K562 (cell line): ENCODE data around the gene BRPF1. TPM values are rescaled to one million over a fixed set of nuclear protein-coding genes. Genes with fewer than 3 reads are reported as not detected.
A peak's percentile ranks its signal among the peaks of the same experiment; 100 is the strongest.

ENCODE experiments used
- ATAC-seq: fragments of 200-7000 bp; cut with Tn5 transposase; 3 replicates; pipeline ENCODE4 v1.9.1; 2020; ENCODE audit warnings: moderate library complexity
- BruUV-seq: library from RNA; stranded (reverse); fragments of 400-500 nt; replicated peaks from 2 replicates; lab custom pipeline; 2021; lab: Mats Ljungman, UMichigan
- CTCF ChIA-PET: fragments of 300-600 bp; formaldehyde crosslinking; extraction: SDS; loops from one replicate; lab custom pipeline; 2021; ENCODE audit warnings: low intra/inter-chr PET ratio; lab: Yijun Ruan, JAX
- POLR2A ChIA-PET: fragments of 300-600, 350-650 bp; sonication (Branson Sonifier 250); formaldehyde crosslinking; extraction: SDS; loops from one replicate; lab custom pipeline; 2021; ENCODE audit warnings: antibody characterized with exemption, inconsistent platforms; lab: Yijun Ruan, JAX
- DNase-seq, 4 experiments: peaks; one replicate each; pipeline versions ENCODE4 v3.0.0 to v3.0.0-alpha.2; 2011 to 2018; ENCODE audit warnings: low spot score in 3 of 4, mixed read lengths in 3 of 4; ENCODE audit errors: extremely low read depth in 1 of 4
- FAIRE-seq: peaks from 2 replicates; lab custom pipeline; 2011; peaks lifted over from hg19 to GRCh38; lab: Jason Lieb, UNC
- H2AFZ ChIP-seq: 2 replicates; pipeline ENCODE4 v1.6.0; 2011; ENCODE audit warnings: low read depth, low read length, control low read depth, inconsistent platforms
- H3K27ac ChIP-seq: fragments of 200-600 bp; 3 replicates; pipeline ENCODE4 v1.8.0; 2011; ENCODE audit warnings: low read depth, mild to moderate bottlenecking, control low read depth, inconsistent platforms, low read length, moderate library complexity, mixed read lengths; ENCODE audit errors: extremely low read depth
- H3K27me3 ChIP-seq, 2 experiments: fragments of 300-600 bp in 1 of 2; 2 replicates in 1 of 2; 3 replicates in 1 of 2; pipeline versions ENCODE4 v1.6.0 to v1.8.0; 2011; ENCODE audit warnings: inconsistent platforms in 2 of 2, low read length in 2 of 2, mild to moderate bottlenecking in 1 of 2, mixed read lengths in 1 of 2, moderate library complexity in 1 of 2; ENCODE audit not compliant: control insufficient read depth in 2 of 2, insufficient read depth in 2 of 2
- H3K36me3 ChIP-seq: fragments of 300-600 bp; 3 replicates; pipeline ENCODE4 v1.8.0; 2011; ENCODE audit warnings: mild to moderate bottlenecking, low read length, inconsistent platforms; ENCODE audit not compliant: control insufficient read depth, insufficient read depth
- H3K4me1 ChIP-seq, 2 experiments: fragments of 200-600 bp in 1 of 2; replicated peaks in 1 of 2; 2 replicates in 1 of 2; 3 replicates in 1 of 2; pipeline versions ENCODE4 v1.5.1 to v1.8.0; 2011; ENCODE audit warnings: inconsistent platforms in 2 of 2, low read length in 2 of 2, mild to moderate bottlenecking in 1 of 2, mixed read lengths in 1 of 2, moderate library complexity in 1 of 2; ENCODE audit not compliant: control insufficient read depth in 2 of 2, insufficient read depth in 2 of 2
- H3K4me2 ChIP-seq: 2 replicates; pipeline ENCODE4 v1.6.1; 2011; ENCODE audit warnings: low read length, control low read depth, inconsistent platforms, mixed read lengths; ENCODE audit not compliant: insufficient read depth
- H3K4me3 ChIP-seq: fragments of 200-600 bp; sonication (generic), shearing (Covaris generic); 2 replicates; pipeline ENCODE4 v1.5.1; 2016; ENCODE audit warnings: control low read depth, inconsistent platforms
- H3K79me2 ChIP-seq: fragments of 200-600 bp; 3 replicates; pipeline ENCODE4 v1.8.0; 2011; ENCODE audit warnings: low read length, inconsistent platforms; ENCODE audit not compliant: control insufficient read depth, insufficient read depth
- H3K9ac ChIP-seq, 2 experiments: 2 replicates each; pipeline versions ENCODE4 v1.6.0 to v1.6.1; 2011; ENCODE audit warnings: low read depth in 2 of 2, low read length in 2 of 2, control low read depth in 1 of 2, inconsistent platforms in 1 of 2, mild to moderate bottlenecking in 1 of 2, mixed read lengths in 1 of 2; ENCODE audit not compliant: insufficient read depth in 1 of 2
- H3K9me1 ChIP-seq: one replicate; pipeline ENCODE4 v1.6.0; 2011; ENCODE audit warnings: inconsistent platforms, mild to moderate bottlenecking, low read length, moderate library complexity; ENCODE audit not compliant: control insufficient read depth, insufficient read depth
- H3K9me3 ChIP-seq: replicated peaks from 2 replicates; pipeline ENCODE4 v1.5.1; 2011; ENCODE audit warnings: low read depth, low read length, inconsistent platforms; ENCODE audit not compliant: control insufficient read depth, insufficient read depth
- H4K20me1 ChIP-seq: replicated peaks from 2 replicates; pipeline ENCODE4 v1.6.1; 2011; ENCODE audit warnings: low read length, inconsistent platforms, mixed read lengths; ENCODE audit not compliant: control insufficient read depth, insufficient read depth
- ARHGAP35 ChIP-seq: fragments of 450-650 bp; IDR thresholded peaks from 2 replicates; pipeline ENCODE4 v1.6.1; 2018; ENCODE audit not compliant: partially characterized antibody
- CAMTA2 ChIP-seq: fragments of 250-450 bp; sonication (Bioruptor Pico); conservative IDR thresholded peaks from 2 replicates; pipeline ENCODE4 v1.5.1; 2022
- EP400 ChIP-seq: fragments of 450-650 bp; IDR thresholded peaks from 2 replicates; pipeline ENCODE4 v1.6.1; 2017; ENCODE audit warnings: antibody characterized with exemption, mild to moderate bottlenecking, moderate library complexity
- PTRF ChIP-seq: fragments of 450-650 bp; IDR thresholded peaks from 2 replicates; pipeline ENCODE4 v1.6.1; 2016; ENCODE audit warnings: mild to moderate bottlenecking, missing genetic modification characterization, missing compliant biosample characterization
- TAL1 ChIP-seq: fragments of 450-650 bp; IDR thresholded peaks from 2 replicates; pipeline ENCODE4 v1.6.1; 2016; ENCODE audit warnings: mild to moderate bottlenecking
- ZNF589 ChIP-seq: fragments of 200-800 bp; sonication (Bioruptor generic); IDR thresholded peaks from 2 replicates; pipeline ENCODE4 v1.6.1; 2016; ENCODE audit warnings: low read depth, missing genetic modification characterization, missing compliant biosample characterization
- WGBS: fragments of 100-300 bp; shearing (Covaris generic); methylation state at CpG from one replicate; pipeline ENCODE4 v1.1.6; 2016; ENCODE audit warnings: low coverage, mixed read lengths; ENCODE audit not compliant: insufficient coverage; ENCODE audit errors: missing lambda C conversion rate; 5-methylcytosine and 5-hydroxymethylcytosine counted together
- in situ Hi-C: fragments of 300-500 bp; cut with MboI; formaldehyde crosslinking; loops from 4 replicates; pipeline ENCODE4 v1.15.0; 2018; ENCODE audit warnings: inconsistent platforms, mixed read lengths
- intact Hi-C: fragments of 100-400 bp; cut with micrococcal nuclease; formaldehyde crosslinking; loops from 2 replicates; pipeline ENCODE4 v1.14.2; 2022
- polyA plus RNA-seq, 8 experiments: library from polyadenylated mRNA; depleted of rRNA in 4 of 8; stranded (reverse) in 5 of 8; unstranded in 3 of 8; fragments of >200 nt; fragmentation: Nextera tagmentation in 2 of 8; fragmentation: Illumina TruSeq in 1 of 8; extraction: Ambion mirVana in 2 of 8; extraction: Trizol in 1 of 8; gene quantifications; 2 replicates each; pipeline versions ENCODE4 v1.2.1 to v1.2.3, GENCODE V29; 2011 to 2014; ENCODE audit warnings: inconsistent platforms in 1 of 8, missing spikeins in 1 of 8
- total RNA-seq, 7 experiments: library from RNA; depleted of rRNA in 6 of 7; stranded (reverse); fragments of >200 nt in 6 of 7; fragmentation: Illumina TruSeq in 2 of 7; extraction: Trizol in 2 of 7; gene quantifications; 2 replicates each; pipeline versions ENCODE4 v1.2.1 to v1.2.3, GENCODE V29; 2011 to 2021; ENCODE audit warnings: low replicate concordance in 1 of 7
- TF ChIP-seq, protein P1 (sequence below): fragments of 250-450 bp; sonication (Bioruptor Pico); IDR thresholded peaks from 2 replicates; pipeline ENCODE4 v1.4.0; 2020; ENCODE audit warnings: mild to moderate bottlenecking, moderate library complexity
- TF ChIP-seq, protein P2 (sequence below): fragments of 250-450 bp; sonication (Bioruptor Pico); IDR thresholded peaks from 2 replicates; pipeline ENCODE4 v1.8.0; 2022; ENCODE audit warnings: moderate library complexity, mild to moderate bottlenecking, inconsistent platforms
- TF ChIP-seq, protein P3 (sequence below): fragments of 200-600 bp; sonication (generic); IDR thresholded peaks from one replicate; pipeline ENCODE4 v1.6.1; 2012; ENCODE audit warnings: mild to moderate bottlenecking, low read depth, low read length, inconsistent platforms

Gene BRPF1
- total and polyA plus RNA-seq, 9 of the 15 experiments (the other 6 are each of a cell fraction or from before 2014, with no cell fraction given): 1.1 to 40.2 (median 23.5) TPM

DNA sequence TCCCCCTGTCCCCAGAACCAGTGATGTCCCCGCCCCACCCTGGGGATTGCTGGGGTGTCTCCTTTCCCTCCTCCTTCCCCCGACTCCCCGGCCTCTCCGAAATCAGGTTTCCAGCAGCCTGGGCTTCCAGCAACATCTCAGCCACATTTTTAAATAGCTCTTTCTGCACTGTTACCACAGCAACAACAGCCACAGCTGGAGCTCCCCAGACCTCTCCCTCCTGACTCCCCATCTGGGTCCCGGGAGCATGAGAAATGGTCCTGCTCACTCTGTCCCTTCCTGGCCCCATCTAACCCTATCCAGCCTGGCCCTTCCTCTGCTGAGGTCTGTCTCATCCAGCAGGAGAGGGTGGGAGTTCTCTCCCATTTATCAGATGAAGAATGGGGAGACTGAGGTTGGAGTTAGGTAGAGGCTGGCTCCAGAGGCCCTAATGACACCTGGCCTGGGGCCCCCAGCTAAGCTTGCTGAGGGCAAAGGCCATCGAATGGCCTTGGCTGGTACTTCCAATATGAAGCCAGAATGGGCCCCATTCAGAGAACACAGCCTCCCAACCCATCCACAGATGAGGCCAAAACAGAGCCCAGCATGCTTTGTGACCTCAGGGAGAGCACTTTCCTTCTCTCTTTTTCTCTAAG lies 36.7 kb downstream of the BRPF1 start:
- ATAC-seq (no peak), DNase-seq (no peak), FAIRE-seq (no peak)
- in situ Hi-C loops: no loop called here
- WGBS: 55% methylated on average over 6 of the region's 6 CpGs
- H3K9ac ChIP-seq: peak overlapping the region in 1 of 2 experiments; percentile 66; a peak in 1 of 4 replicates
- no peak overlapping the region for H2AFZ ChIP-seq
- H3K36me3 ChIP-seq: no peaks in the 10 kb centered on the region
- TF ChIP-seq ZNF589 (CRISPR knock-in tag) (no peak), PTRF (no peak), EP400 (no peak), TAL1 (no peak), ARHGAP35 (no peak), CAMTA2 (CRISPR knock-in tag) (no peak)
- TF ChIP-seq, protein P1, sequence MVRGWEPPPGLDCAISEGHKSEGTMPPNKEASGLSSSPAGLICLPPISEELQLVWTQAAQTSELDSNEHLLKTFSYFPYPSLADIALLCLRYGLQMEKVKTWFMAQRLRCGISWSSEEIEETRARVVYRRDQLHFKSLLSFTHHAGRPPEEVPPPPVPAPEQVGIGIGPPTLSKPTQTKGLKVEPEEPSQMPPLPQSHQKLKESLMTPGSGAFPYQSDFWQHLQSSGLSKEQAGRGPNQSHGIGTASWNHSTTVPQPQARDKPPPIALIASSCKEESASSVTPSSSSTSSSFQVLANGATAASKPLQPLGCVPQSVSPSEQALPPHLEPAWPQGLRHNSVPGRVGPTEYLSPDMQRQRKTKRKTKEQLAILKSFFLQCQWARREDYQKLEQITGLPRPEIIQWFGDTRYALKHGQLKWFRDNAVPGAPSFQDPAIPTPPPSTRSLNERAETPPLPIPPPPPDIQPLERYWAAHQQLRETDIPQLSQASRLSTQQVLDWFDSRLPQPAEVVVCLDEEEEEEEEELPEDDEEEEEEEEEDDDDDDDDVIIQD (CRISPR knock-in tag): no peak
- TF ChIP-seq, protein P2, sequence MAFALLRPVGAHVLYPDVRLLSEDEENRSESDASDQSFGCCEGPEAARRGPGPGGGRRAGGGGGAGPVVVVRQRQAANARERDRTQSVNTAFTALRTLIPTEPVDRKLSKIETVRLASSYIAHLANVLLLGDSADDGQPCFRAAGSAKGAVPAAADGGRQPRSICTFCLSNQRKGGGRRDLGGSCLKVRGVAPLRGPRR (CRISPR knock-in tag): no peak
- TF ChIP-seq, protein P3, sequence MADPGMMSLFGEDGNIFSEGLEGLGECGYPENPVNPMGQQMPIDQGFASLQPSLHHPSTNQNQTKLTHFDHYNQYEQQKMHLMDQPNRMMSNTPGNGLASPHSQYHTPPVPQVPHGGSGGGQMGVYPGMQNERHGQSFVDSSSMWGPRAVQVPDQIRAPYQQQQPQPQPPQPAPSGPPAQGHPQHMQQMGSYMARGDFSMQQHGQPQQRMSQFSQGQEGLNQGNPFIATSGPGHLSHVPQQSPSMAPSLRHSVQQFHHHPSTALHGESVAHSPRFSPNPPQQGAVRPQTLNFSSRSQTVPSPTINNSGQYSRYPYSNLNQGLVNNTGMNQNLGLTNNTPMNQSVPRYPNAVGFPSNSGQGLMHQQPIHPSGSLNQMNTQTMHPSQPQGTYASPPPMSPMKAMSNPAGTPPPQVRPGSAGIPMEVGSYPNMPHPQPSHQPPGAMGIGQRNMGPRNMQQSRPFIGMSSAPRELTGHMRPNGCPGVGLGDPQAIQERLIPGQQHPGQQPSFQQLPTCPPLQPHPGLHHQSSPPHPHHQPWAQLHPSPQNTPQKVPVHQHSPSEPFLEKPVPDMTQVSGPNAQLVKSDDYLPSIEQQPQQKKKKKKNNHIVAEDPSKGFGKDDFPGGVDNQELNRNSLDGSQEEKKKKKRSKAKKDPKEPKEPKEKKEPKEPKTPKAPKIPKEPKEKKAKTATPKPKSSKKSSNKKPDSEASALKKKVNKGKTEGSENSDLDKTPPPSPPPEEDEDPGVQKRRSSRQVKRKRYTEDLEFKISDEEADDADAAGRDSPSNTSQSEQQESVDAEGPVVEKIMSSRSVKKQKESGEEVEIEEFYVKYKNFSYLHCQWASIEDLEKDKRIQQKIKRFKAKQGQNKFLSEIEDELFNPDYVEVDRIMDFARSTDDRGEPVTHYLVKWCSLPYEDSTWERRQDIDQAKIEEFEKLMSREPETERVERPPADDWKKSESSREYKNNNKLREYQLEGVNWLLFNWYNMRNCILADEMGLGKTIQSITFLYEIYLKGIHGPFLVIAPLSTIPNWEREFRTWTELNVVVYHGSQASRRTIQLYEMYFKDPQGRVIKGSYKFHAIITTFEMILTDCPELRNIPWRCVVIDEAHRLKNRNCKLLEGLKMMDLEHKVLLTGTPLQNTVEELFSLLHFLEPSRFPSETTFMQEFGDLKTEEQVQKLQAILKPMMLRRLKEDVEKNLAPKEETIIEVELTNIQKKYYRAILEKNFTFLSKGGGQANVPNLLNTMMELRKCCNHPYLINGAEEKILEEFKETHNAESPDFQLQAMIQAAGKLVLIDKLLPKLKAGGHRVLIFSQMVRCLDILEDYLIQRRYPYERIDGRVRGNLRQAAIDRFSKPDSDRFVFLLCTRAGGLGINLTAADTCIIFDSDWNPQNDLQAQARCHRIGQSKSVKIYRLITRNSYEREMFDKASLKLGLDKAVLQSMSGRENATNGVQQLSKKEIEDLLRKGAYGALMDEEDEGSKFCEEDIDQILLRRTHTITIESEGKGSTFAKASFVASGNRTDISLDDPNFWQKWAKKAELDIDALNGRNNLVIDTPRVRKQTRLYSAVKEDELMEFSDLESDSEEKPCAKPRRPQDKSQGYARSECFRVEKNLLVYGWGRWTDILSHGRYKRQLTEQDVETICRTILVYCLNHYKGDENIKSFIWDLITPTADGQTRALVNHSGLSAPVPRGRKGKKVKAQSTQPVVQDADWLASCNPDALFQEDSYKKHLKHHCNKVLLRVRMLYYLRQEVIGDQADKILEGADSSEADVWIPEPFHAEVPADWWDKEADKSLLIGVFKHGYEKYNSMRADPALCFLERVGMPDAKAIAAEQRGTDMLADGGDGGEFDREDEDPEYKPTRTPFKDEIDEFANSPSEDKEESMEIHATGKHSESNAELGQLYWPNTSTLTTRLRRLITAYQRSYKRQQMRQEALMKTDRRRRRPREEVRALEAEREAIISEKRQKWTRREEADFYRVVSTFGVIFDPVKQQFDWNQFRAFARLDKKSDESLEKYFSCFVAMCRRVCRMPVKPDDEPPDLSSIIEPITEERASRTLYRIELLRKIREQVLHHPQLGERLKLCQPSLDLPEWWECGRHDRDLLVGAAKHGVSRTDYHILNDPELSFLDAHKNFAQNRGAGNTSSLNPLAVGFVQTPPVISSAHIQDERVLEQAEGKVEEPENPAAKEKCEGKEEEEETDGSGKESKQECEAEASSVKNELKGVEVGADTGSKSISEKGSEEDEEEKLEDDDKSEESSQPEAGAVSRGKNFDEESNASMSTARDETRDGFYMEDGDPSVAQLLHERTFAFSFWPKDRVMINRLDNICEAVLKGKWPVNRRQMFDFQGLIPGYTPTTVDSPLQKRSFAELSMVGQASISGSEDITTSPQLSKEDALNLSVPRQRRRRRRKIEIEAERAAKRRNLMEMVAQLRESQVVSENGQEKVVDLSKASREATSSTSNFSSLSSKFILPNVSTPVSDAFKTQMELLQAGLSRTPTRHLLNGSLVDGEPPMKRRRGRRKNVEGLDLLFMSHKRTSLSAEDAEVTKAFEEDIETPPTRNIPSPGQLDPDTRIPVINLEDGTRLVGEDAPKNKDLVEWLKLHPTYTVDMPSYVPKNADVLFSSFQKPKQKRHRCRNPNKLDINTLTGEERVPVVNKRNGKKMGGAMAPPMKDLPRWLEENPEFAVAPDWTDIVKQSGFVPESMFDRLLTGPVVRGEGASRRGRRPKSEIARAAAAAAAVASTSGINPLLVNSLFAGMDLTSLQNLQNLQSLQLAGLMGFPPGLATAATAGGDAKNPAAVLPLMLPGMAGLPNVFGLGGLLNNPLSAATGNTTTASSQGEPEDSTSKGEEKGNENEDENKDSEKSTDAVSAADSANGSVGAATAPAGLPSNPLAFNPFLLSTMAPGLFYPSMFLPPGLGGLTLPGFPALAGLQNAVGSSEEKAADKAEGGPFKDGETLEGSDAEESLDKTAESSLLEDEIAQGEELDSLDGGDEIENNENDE: no peak
- no TSS peak for BruUV-seq
- no peaks in the 10 kb centered on the region for H4K20me1 ChIP-seq
- H3K4me3 ChIP-seq: no peak overlapping the region
- CTCF ChIA-PET: no interaction called here
- POLR2A ChIA-PET: interaction anchor here (0.8 to 1.3 kb wide), 3 partner anchors 14 to 17 kb away, joined by 3 to 6 read pairs (median 4); no protein-coding TSS in a partner anchor
- H3K79me2 ChIP-seq: no peaks in the 10 kb centered on the region
- peaks cover 0 to 19% of the 10 kb centered on the region in 2 experiments; a peak in 3 of 5 replicates for H3K4me1 ChIP-seq
- H3K27ac ChIP-seq: no peak overlapping the region
- intact Hi-C loops: no loop called here
- no peaks in the 10 kb centered on the region for H3K9me3 ChIP-seq
- no peaks in the 10 kb centered on the region for H3K9me1 ChIP-seq
- no peaks in the 10 kb centered on the region for H3K27me3 ChIP-seq
- H3K4me2 ChIP-seq: no peak overlapping the region
